ENCODE data around the gene ZNF692.

DNA sequence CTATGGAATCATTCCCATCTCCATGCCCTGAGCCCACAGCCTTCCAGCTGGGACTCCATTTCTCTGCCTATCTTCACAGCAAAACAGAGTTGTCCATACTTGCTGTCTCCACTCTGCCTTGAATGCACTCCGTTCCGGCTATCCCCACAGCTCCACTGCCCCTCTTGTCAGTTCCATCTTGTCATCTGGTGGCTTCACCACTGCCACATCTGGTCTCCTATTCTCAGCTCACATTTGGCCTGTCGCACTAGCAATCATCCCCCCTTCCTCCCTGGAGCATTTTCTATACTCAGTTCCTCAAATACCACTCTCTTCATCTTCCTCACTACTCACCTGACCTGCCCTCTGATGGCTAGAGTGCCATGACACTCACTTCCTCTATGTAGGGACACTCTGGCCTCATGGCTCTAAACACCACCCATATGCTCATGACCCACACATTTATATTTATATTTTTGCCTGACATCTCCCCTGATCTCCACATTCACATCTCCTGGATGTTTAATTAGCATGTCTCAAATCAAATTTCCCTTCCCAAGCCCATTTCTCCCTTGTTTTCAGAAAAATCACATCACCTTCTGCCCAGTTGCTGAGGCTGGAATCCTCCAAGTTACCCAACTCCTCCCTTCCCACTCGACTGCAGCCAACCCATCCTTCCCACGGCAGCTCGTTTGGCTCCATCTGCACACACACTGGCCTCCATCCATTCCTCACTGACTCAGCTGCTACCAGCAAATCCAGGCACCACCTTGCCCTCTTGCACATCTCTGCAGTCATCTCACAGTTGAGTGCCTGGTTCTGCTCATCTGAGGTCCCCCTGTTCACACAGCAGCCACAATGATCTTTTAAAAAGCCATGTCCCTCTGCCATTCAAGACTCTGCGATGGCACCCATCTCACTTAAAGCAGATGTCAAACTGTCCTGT, 6.1 kb downstream of the ZNF692 start:
- no peak for TF ChIP-seq EP300 (IDR thresholded peaks at IDR 0.05; ENCODE audit: borderline replicate concordance)
- no peak for TF ChIP-seq EGR1 (IDR thresholded peaks at IDR 0.05)
- TF ChIP-seq, protein P1, sequence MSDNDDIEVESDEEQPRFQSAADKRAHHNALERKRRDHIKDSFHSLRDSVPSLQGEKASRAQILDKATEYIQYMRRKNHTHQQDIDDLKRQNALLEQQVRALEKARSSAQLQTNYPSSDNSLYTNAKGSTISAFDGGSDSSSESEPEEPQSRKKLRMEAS (IDR thresholded peaks at IDR 0.05), result no peak
- no peak for TF ChIP-seq YY1 (IDR thresholded peaks at IDR 0.05; ENCODE audit: low read depth)
- no peak for TF ChIP-seq CEBPB (IDR thresholded peaks at IDR 0.05)
- no peak for TF ChIP-seq RAD21 (IDR thresholded peaks at IDR 0.05; ENCODE audit: low read depth)
- TF ChIP-seq FOXM1 (IDR thresholded peaks at IDR 0.05; ENCODE audit: borderline replicate concordance, low read depth), result no peak

Data from Ishikawa (cell line).